LNCaP clone FGC (cell line): Measurements from ENCODE around the gene CCDC71L.

Experiments
- DNase-seq: peaks from one replicate; pipeline ENCODE4 v3.0.0-alpha.2; 2011; ENCODE audit warnings: low read depth
- H3K4me3 ChIP-seq: 2 replicates; pipeline ENCODE4 v1.5.1; 2011; ENCODE audit warnings: mild to moderate bottlenecking, low read depth, low read length, control low read depth
- TF ChIP-seq, protein P1 (sequence below): IDR thresholded peaks from 2 replicates; pipeline ENCODE4 v1.5.1; 2012; ENCODE audit warnings: mild to moderate bottlenecking; ENCODE audit not compliant: control insufficient read depth, insufficient read depth; ENCODE audit errors: extremely low read depth

The CCDC71L gene

DNA sequence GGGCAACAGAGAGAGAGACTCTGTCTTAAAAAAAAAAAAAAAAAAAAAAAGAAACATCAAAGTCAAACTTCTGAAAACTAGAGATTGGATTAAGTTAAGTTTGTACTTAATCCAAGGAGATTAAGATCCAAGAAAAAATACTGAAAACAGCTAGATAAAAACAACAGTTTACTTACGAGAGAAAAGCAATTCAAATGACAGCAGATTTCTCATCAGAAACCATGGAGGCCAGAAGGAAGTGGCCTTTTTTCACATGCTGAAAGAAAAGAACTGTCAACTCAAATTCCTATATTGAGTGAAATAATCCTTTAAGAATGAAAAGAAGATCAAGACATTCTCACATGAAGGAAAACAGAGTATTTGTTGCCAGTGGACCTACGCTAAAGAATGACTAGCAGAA, 5.4 kb upstream of the CCDC71L start:
- DNase-seq, result no peak
- TF ChIP-seq, protein P1, sequence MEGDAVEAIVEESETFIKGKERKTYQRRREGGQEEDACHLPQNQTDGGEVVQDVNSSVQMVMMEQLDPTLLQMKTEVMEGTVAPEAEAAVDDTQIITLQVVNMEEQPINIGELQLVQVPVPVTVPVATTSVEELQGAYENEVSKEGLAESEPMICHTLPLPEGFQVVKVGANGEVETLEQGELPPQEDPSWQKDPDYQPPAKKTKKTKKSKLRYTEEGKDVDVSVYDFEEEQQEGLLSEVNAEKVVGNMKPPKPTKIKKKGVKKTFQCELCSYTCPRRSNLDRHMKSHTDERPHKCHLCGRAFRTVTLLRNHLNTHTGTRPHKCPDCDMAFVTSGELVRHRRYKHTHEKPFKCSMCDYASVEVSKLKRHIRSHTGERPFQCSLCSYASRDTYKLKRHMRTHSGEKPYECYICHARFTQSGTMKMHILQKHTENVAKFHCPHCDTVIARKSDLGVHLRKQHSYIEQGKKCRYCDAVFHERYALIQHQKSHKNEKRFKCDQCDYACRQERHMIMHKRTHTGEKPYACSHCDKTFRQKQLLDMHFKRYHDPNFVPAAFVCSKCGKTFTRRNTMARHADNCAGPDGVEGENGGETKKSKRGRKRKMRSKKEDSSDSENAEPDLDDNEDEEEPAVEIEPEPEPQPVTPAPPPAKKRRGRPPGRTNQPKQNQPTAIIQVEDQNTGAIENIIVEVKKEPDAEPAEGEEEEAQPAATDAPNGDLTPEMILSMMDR, result no peak
- no peak overlapping the region for H3K4me3 ChIP-seq

DNA sequence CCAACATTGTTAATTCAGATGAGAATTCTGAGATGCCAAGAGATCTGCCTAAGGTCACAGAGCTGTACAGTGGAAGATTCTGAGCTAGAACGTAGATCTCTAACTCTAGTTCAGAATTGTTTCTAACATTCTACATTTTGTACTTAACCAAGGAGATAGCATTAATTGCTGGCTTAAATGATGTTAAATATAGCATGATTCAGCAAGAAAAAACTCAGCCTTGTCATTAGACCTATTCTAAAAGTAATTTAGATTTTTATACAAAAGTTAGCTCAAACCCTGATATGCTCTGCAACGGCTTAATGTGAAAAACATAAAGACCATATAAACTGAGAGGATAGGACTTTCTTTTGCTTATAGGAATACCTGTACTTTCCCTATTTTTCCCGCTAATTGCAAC, 3.4 kb upstream of the CCDC71L start:
- no peak overlapping the region for H3K4me3 ChIP-seq
- DNase-seq, result no peak
- TF ChIP-seq, protein P1, result no peak

DNA sequence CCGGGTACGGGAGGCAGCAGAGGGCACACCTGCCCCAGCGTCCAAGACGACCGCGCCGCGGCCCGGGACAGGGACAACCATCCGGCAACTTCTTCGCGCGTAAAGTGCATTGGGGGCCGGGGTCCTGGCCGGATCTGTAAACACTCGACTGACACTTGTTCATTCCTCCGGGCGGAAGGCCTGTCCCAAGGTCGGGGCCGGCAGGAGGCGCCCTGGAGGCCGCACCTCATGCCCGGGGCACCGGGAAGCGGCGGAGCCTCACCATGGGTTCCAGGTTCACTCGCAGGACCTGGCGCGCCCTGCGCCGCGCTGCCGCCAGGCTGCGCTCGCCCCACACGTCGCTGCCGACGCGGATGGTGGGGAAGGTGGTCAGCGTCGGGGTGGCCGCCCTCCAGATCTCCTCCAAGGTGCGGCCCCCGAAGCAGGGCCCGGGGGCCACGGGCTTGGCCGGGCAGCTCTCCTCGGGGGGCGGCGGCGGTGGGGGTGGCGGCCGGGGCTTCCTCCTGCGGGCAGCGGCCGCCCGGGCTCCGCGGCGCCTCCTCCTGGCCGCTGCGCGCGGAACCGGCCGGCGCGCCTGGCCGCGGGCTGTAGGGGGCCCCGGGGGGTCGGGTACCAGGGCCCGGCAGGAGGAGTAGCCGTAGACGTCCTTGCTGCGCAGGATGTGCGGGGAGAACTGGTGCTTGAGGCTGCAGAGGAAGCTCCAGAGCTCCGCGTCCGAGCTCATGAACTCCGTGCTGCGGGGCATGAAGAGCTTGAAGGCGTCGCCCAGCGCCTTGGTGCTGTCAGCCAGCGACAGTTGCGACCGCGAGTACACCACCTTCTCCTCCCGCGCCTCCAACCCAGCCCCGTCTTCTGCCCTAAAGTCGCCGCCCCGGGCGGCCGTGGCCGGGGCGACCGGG, 746 bp downstream of the CCDC71L start:
- DNase-seq, result peak; percentile 32

DNA sequence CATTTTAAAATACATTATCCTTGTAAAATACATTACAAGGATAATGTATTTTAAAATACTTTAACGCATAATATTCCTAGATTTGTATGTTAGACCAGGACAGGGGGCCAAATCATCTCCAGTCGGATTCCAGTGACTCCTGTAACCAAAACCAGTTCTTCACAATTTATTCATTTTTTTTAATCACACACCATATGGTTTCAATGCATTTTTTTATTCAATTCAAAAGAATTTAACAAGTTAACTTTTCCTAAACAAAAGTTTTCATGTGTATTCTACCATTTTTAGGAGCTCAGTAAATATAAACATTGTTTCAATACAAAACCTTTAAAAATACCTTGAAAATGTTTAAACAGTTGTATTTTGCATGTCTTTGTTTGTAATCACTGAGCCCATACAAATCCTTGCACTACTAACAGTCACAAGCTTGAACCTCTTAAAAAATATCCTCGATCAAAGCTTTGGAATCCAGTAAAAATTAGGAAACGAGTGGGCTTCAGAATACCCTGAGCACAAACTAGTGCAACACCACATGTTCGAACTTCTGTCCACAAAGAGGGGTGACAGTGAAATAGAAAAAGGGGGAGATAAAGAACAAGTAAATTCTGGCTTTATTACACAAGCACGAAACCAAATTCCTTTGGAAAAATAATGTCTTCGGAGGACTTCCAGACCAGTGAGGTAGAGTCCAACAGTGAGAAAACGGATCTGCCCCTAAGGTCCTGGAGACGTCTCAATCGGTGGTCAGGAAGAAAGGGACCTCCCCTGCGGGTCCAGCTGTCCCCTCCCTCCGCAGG, 1.6 kb downstream of the CCDC71L start:
- peak overlapping the region; percentile 68 for H3K4me3 ChIP-seq
- DNase-seq, result no peak
- TF ChIP-seq, protein P1, result no peak

More for the DNA sequence above, 746 bp downstream of the CCDC71L start:
- H3K4me3 ChIP-seq, result peak overlapping the region; percentile 68
- TF ChIP-seq, protein P1, result peak; percentile 93

DNA sequence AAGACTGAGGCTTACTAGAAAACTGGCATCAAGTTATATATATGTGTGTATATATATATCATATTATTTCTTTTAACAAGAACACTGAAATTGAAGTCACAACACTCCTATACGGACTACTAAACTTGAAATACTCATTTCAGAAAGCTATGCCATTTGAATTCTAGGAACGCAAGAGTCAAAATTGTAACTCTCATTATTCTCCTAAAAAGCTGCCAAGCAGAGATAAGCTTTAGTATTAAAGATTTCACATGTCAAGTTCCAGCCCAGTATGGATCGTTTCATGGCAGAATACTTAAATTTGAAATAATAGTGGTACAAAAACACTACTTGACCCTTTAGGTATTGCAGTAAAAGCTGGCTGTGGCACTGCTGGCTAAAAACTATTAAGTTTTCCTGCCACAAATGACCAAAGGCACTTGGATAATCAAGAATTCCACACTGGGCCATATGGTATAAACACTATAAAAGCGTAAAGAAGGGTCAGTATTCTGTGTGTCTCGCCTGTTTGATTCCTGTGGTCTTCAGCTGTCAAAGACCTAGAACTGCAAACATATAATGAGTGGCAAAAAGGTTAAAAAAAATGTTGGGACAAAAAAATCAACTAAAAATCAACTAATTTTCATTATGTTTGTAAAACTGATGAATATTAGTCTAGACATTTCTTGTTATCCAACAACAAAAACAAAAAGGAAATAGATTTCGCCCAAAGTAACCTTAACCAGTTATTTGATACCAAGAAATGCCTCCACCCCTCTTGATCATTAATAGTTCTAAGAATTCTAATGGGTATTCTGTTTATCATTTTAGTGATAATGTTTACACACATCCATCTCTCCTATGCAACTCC, 2.4 kb downstream of the CCDC71L start:
- no peak for DNase-seq
- no peak overlapping the region for H3K4me3 ChIP-seq
- TF ChIP-seq, protein P1, result no peak
